Mammary epithelial cell (primary cell): ENCODE measurements around the gene MAP4K3.

Experiments
- EZH2 ChIP-seq: IDR thresholded peaks from 2 replicates; pipeline ENCODE4 v1.6.1; 2012; ENCODE audit warnings: low read length, inconsistent platforms, borderline replicate concordance
- TF ChIP-seq, protein P1 (sequence below), 2 donors: IDR thresholded peaks in 1 of 2; conservative IDR thresholded peaks in 1 of 2; 2 replicates each; pipeline ENCODE4 v1.5.1; 2011 to 2012; ENCODE audit warnings: inconsistent platforms in 2 of 2, low read length in 2 of 2, mild to moderate bottlenecking in 2 of 2, control low read depth in 1 of 2, low read depth in 1 of 2; ENCODE audit not compliant: insufficient read depth in 1 of 2; ENCODE audit errors: extremely low read depth in 1 of 2

DNA sequence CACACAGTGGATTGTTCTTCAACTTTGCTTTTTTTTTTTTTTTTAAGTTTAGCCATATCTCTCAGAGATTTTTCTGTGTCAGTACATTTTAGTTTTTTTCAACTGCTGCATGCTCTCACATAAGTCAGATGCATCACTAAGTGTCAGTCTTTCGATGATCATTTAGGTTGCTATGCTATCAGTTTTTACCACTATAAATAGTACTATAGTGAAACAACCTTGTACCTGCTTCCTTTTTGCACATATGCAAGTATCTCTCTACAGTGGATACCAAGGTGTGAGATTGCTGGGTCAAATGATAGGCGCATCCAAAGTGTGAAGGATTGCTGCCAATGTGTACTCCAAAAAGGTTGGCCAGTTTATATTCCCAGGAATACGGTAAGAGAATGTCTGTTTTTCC, 33.5 kb upstream of the MAP4K3 start:
- TF ChIP-seq, protein P1, sequence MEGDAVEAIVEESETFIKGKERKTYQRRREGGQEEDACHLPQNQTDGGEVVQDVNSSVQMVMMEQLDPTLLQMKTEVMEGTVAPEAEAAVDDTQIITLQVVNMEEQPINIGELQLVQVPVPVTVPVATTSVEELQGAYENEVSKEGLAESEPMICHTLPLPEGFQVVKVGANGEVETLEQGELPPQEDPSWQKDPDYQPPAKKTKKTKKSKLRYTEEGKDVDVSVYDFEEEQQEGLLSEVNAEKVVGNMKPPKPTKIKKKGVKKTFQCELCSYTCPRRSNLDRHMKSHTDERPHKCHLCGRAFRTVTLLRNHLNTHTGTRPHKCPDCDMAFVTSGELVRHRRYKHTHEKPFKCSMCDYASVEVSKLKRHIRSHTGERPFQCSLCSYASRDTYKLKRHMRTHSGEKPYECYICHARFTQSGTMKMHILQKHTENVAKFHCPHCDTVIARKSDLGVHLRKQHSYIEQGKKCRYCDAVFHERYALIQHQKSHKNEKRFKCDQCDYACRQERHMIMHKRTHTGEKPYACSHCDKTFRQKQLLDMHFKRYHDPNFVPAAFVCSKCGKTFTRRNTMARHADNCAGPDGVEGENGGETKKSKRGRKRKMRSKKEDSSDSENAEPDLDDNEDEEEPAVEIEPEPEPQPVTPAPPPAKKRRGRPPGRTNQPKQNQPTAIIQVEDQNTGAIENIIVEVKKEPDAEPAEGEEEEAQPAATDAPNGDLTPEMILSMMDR (conservative IDR thresholded peaks at IDR 0.05 in 1 of 2, IDR thresholded peaks at IDR 0.05 in 1 of 2; ENCODE audit: extremely low read depth in 1 of 2, insufficient read depth in 1 of 2, low read depth in 1 of 2, low read length in 2 of 2), result no peak
- no peak for TF ChIP-seq EZH2
